Measurements from ENCODE around the gene CDA. TPM values are rescaled to one million over a fixed set of nuclear protein-coding genes. Genes with fewer than 3 reads are reported as not detected.

The CDA gene
- total RNA-seq, 1 experiment from 2014 or later: 6.5 TPM

- H4K20me1 ChIP-seq (ENCODE audit: control insufficient read depth, insufficient read depth, insufficient read length): no peaks in the 10 kb centered on the region
- H2AFZ ChIP-seq (ENCODE audit: low read length): no peak overlapping the region
- H3K4me1 ChIP-seq (ENCODE audit: insufficient read depth, low read length): no peaks in the 10 kb centered on the region
- no peak overlapping the region for H2BK12ac ChIP-seq (ENCODE audit: insufficient read length, low read depth, low read length)
- no peak overlapping the region for H2AK5ac ChIP-seq (ENCODE audit: insufficient read length, low read length)
- peaks cover 2% of the 10 kb centered on the region; the same call in 1 of the 2 replicates for H3K27me3 Mint-ChIP-seq (ENCODE audit: low read depth)
- H3K27ac ChIP-seq (ENCODE audit: insufficient read length, low read depth, low read length): no peak overlapping the region
- no peak overlapping the region for H3K27ac Mint-ChIP-seq
- H3K4ac ChIP-seq (ENCODE audit: low read depth, low read length): no peak overlapping the region
- H3K56ac ChIP-seq (ENCODE audit: insufficient read length, low read depth, low read length): no peak overlapping the region
- no peak overlapping the region for H3K4me2 ChIP-seq (ENCODE audit: insufficient read depth, insufficient read length, low read length)
- TF ChIP-seq, protein P1, sequence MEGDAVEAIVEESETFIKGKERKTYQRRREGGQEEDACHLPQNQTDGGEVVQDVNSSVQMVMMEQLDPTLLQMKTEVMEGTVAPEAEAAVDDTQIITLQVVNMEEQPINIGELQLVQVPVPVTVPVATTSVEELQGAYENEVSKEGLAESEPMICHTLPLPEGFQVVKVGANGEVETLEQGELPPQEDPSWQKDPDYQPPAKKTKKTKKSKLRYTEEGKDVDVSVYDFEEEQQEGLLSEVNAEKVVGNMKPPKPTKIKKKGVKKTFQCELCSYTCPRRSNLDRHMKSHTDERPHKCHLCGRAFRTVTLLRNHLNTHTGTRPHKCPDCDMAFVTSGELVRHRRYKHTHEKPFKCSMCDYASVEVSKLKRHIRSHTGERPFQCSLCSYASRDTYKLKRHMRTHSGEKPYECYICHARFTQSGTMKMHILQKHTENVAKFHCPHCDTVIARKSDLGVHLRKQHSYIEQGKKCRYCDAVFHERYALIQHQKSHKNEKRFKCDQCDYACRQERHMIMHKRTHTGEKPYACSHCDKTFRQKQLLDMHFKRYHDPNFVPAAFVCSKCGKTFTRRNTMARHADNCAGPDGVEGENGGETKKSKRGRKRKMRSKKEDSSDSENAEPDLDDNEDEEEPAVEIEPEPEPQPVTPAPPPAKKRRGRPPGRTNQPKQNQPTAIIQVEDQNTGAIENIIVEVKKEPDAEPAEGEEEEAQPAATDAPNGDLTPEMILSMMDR (conservative IDR thresholded peaks at IDR 0.05): no peak
- H3K79me1 ChIP-seq (ENCODE audit: insufficient read depth, low read depth, low read length, poor library complexity, severe bottlenecking): no peaks in the 10 kb centered on the region
- no peak overlapping the region for H3K18ac ChIP-seq (ENCODE audit: insufficient read length, low read depth, low read length)
- H2BK5ac ChIP-seq (ENCODE audit: insufficient read length, low read length): no peak overlapping the region
- no peak overlapping the region for H4K91ac ChIP-seq (ENCODE audit: insufficient read length, low read depth, low read length)
- H2BK15ac ChIP-seq (ENCODE audit: low read depth, low read length): no peak overlapping the region
- no peak overlapping the region for H3K9ac ChIP-seq (ENCODE audit: extremely low read depth, insufficient read length, low read length)
- H3K27me3 ChIP-seq (ENCODE audit: insufficient read depth, low read length): no peaks in the 10 kb centered on the region
- no peak overlapping the region for H4K8ac ChIP-seq (replicated peaks; ENCODE audit: insufficient read length, low read depth, low read length)
- peaks cover 0 to 3% of the 10 kb centered on the region in 2 experiments; a peak in 2 of 5 replicates for H3K9me3 Mint-ChIP-seq
- H3K23ac ChIP-seq (ENCODE audit: insufficient read length, low read depth, low read length): no peak overlapping the region
- no peaks in the 10 kb centered on the region for H3K23me2 ChIP-seq (ENCODE audit: insufficient read length, low read depth, low read length, poor library complexity, severe bottlenecking)
- no peak overlapping the region for H3T11ph ChIP-seq (ENCODE audit: low read length)
- H3K79me2 ChIP-seq (ENCODE audit: insufficient read depth, low read length): peaks cover 2% of the 10 kb centered on the region; the same call in 1 of the 2 replicates
- H4K5ac ChIP-seq (ENCODE audit: insufficient read length, low read depth, low read length): no peak overlapping the region
- DNase-seq: no peak
- no CpG with 5 or more reads among the region's 5 CpGs for WGBS (ENCODE audit: extremely low coverage, insufficient read length, low lambda C conversion rate)
- H3K36me3 Mint-ChIP-seq (ENCODE audit: insufficient read depth in 1 of 3, low read depth in 3 of 3): no peaks in the 10 kb centered on the region; a peak in 1 of 7 replicates
- H3K9me3 ChIP-seq (ENCODE audit: control insufficient read depth, low read depth, low read length): no peaks in the 10 kb centered on the region
- H3K14ac ChIP-seq (ENCODE audit: insufficient read depth, low read length): no peak overlapping the region
- no peak overlapping the region for H3K4me3 Mint-ChIP-seq
- no peak overlapping the region for H2BK20ac ChIP-seq (ENCODE audit: low read depth, low read length, poor library complexity, severe bottlenecking)
- H2BK120ac ChIP-seq (ENCODE audit: low read depth, low read length, poor library complexity, severe bottlenecking): no peak overlapping the region
- H3K4me1 Mint-ChIP-seq: no peaks in the 10 kb centered on the region
Measured at GRCh38 chr1:20601129-20601825, 12.4 kb downstream of the CDA start.

All from H9 (cell line).